HG03439 (cell line): Measurements from ENCODE around the gene GPN1.
A peak's percentile ranks its signal among the peaks of the same experiment; 100 is the strongest.
"Not testable (repeated sequence)": the region's sequence is repeated elsewhere in the genome, so short reads cannot be mapped to it uniquely, and the experiment has no call there.

Experiments
- ATAC-seq: cut with Tn5 transposase; IDR thresholded peaks from one replicate; pipeline ENCODE4 v1.9.1; 2021; ENCODE audit warnings: mild to moderate bottlenecking, moderate library complexity; ENCODE audit not compliant: unreplicated experiment

The GPN1 gene

GRCh38 chr2:27626921-27627320 lies 1.9 kb upstream of the GPN1 start:
- ATAC-seq = not testable (repeated sequence)

GRCh38 chr2:27627963-27628766 lies 685 bp upstream of the GPN1 start:
- peak; percentile 15 for ATAC-seq

- not testable (repeated sequence) for ATAC-seq
Observed at GRCh38 chr2:27630257-27630656, 1.4 kb downstream of the GPN1 start.

GRCh38 chr2:27634291-27634690 lies 5.4 kb downstream of the GPN1 start:
- no peak for ATAC-seq

- ATAC-seq = no peak
Observed at GRCh38 chr2:27636766-27637165, 7.9 kb downstream of the GPN1 start.

- ATAC-seq = no peak
Observed at GRCh38 chr2:27638037-27638637, 9.3 kb downstream of the GPN1 start.

- no peak for ATAC-seq
Observed at GRCh38 chr2:27638709-27639108, 9.9 kb downstream of the GPN1 start.

GRCh38 chr2:27640722-27641245 lies 11.9 kb downstream of the GPN1 start:
- ATAC-seq = no peak

- no peak for ATAC-seq
Observed at GRCh38 chr2:27645197-27645596, 16.3 kb downstream of the GPN1 start.

GRCh38 chr2:27647289-27647688 lies 18.4 kb downstream of the GPN1 start:
- no peak for ATAC-seq

GRCh38 chr2:27647737-27648136 lies 18.9 kb downstream of the GPN1 start:
- no peak for ATAC-seq

GRCh38 chr2:27651056-27651455 lies 22.2 kb downstream of the GPN1 start:
- no peak for ATAC-seq

- no peak for ATAC-seq
Observed at GRCh38 chr2:27652341-27652740, 23.5 kb downstream of the GPN1 start.

- no peak for ATAC-seq
Observed at GRCh38 chr2:27652790-27653189, 23.9 kb downstream of the GPN1 start.

GRCh38 chr2:27653397-27653796 lies 24.5 kb downstream of the GPN1 start:
- ATAC-seq = no peak

- ATAC-seq = no peak
Observed at GRCh38 chr2:27655155-27655951, 26.5 kb downstream of the GPN1 start.

- no peak for ATAC-seq
Observed at GRCh38 chr2:27661371-27661770, 32.5 kb downstream of the GPN1 start.

- peak; percentile 74 for ATAC-seq
Observed at GRCh38 chr2:27663285-27664153, 34.7 kb downstream of the GPN1 start, which contains the start of the genes SLC4A1AP and SUPT7L. TSS of gene SLC4A1AP (plus strand) at chr2:27663889. CDS start at chr2:27663915, 26 bp downstream. TSS of gene SUPT7L (minus strand) at chr2:27663614. CDS start at chr2:27662192, 1,422 bp downstream.

GRCh38 chr2:27664154-27664574 lies 35.3 kb downstream of the GPN1 start:
- ATAC-seq = peak; percentile 8
